Upper lobe of left lung (tissue), 6 donors: ENCODE measurements around the gene NPC1. TPM values are rescaled to one million over a fixed set of nuclear protein-coding genes. Genes with fewer than 3 reads are reported as not detected.

Source experiments
- ATAC-seq, 2 donors: fragments of 200-7000 bp; cut with Tn5 transposase; one replicate each; pipeline ENCODE4 v1.9.1; 2022; ENCODE audit warnings: mild to moderate bottlenecking in 2 of 2, moderate library complexity in 2 of 2; ENCODE audit not compliant: low FRiP score in 2 of 2
- DNase-seq, 2 donors: peaks; one replicate each; pipeline ENCODE4 v3.0.0-alpha.2; 2019 to 2020
- H3K27ac ChIP-seq, 4 donors: fragments of 200-600 bp; sonication (generic); one replicate each; pipeline ENCODE4 v1.5.1; 2016 to 2019
- H3K27me3 ChIP-seq, 4 donors: fragments of 200-600 bp; sonication (generic); one replicate each; pipeline ENCODE4 v1.5.1; 2017 to 2019
- H3K36me3 ChIP-seq, 4 donors: fragments of 200-600 bp; sonication (generic); one replicate each; pipeline ENCODE4 v1.5.1; 2016 to 2019
- H3K4me1 ChIP-seq, 4 donors: fragments of 200-600 bp; sonication (generic); one replicate each; pipeline ENCODE4 v1.5.1; 2018 to 2019
- H3K4me3 ChIP-seq, 4 donors: fragments of 200-600 bp; sonication (generic); one replicate each; pipeline ENCODE4 v1.5.1; 2017 to 2019; ENCODE audit warnings: mild to moderate bottlenecking in 2 of 4, moderate library complexity in 1 of 4
- H3K9me3 ChIP-seq, 4 donors: fragments of 200-600 bp; sonication (generic); one replicate each; pipeline ENCODE4 v1.5.1; 2018 to 2019
- CTCF ChIP-seq, 6 experiments: fragments of 450-650 bp in 4 of 6; fragments of 200-600 bp in 2 of 6; sonication (generic) in 2 of 6; IDR thresholded peaks; one replicate each; pipeline ENCODE4 v1.5.1; 2016 to 2019; ENCODE audit warnings: antibody characterized with exemption in 6 of 6
- EP300 ChIP-seq, 4 donors: sonication (generic); formaldehyde crosslinking; IDR thresholded peaks; one replicate each; pipeline ENCODE4 v1.5.1; 2017; ENCODE audit warnings: antibody characterized with exemption in 4 of 4, control low read depth in 2 of 4
- POLR2A ChIP-seq, 4 donors: fragments of 450-650 bp; IDR thresholded peaks; one replicate each; pipeline ENCODE4 v1.5.1; 2016 to 2017; ENCODE audit warnings: antibody characterized with exemption in 4 of 4, mild to moderate bottlenecking in 2 of 4
- POLR2AphosphoS5 ChIP-seq, 2 donors: sonication (generic); formaldehyde crosslinking; IDR thresholded peaks; one replicate each; pipeline ENCODE4 v1.5.1; 2017; ENCODE audit warnings: antibody characterized with exemption in 2 of 2
- WGBS, 2 donors: methylation state at CpG; one replicate each; pipeline ENCODE4 v1.1.5; 2017 to 2018; 5-methylcytosine and 5-hydroxymethylcytosine counted together
- total RNA-seq, 6 donors: library from RNA; depleted of rRNA in 4 of 6; stranded (reverse); fragments of >200 nt in 4 of 6; gene quantifications; one replicate each; pipeline versions ENCODE4 v1.1.0 to v1.2.1, GENCODE V29; 2016 to 2021
- donor health status: DM: no; HTN: no; CAD: no; lungs with moderate emphysema.
- donor health status: DM: no; HTN: yes; CAD: no; lungs with severe emphysema.

The NPC1 gene
- total RNA-seq, 6 donors from 2014 or later = 117 to 437 (median 167) TPM

GRCh38 chr18:23539296-23539695, 47.0 kb downstream of the NPC1 start:
- H3K36me3 ChIP-seq = peaks cover 89 to 100% (median 93%) of the 10 kb centered on the region in 4 donors
- WGBS, 2 donors = 75 to 87% methylated on average over 9 of the region's 9 CpGs
- no peak for ATAC-seq
- H3K27ac ChIP-seq = no peak overlapping the region
- no peaks in the 10 kb centered on the region for H3K9me3 ChIP-seq
- H3K4me3 ChIP-seq = no peak overlapping the region
- peaks cover 0 to 21% (median 12%) of the 10 kb centered on the region in 4 donors for H3K4me1 ChIP-seq
- TF ChIP-seq POLR2AphosphoS5 (IDR thresholded peaks at IDR 0.05) = no peak
- no peak for TF ChIP-seq POLR2A (IDR thresholded peaks at IDR 0.05)
- no peak for TF ChIP-seq EP300 (IDR thresholded peaks at IDR 0.05)
- TF ChIP-seq CTCF (IDR thresholded peaks at IDR 0.05) = no peak
- H3K27me3 ChIP-seq = no peaks in the 10 kb centered on the region
- no peak for DNase-seq

DNA sequence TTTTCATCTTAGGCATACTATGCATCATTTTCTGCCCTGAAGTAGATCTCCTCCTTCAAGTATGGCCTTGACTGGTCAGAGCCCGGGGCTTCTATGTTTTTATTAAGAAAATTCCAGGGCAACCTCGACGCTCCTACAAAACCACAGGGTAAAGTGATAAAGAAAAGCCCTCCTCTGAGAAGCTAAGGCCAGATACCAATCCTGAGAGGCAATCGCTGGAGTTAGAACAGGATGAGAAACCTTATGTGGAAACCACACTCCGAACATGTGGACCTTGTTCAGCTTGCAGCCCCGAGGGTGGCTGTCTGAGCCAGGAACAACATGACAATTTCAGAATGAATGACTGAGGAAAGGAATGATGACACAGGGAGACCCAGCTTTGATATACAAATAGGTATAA, 47.4 kb downstream of the NPC1 start:
- no peak overlapping the region for H3K4me3 ChIP-seq
- WGBS, 2 donors = 82 to 85% methylated on average over 6 of the region's 6 CpGs
- peaks cover 89 to 100% (median 93%) of the 10 kb centered on the region in 4 donors for H3K36me3 ChIP-seq
- ATAC-seq (no peak), DNase-seq (no peak)
- no peak overlapping the region for H3K27ac ChIP-seq
- peaks cover 0 to 21% (median 12%) of the 10 kb centered on the region in 4 donors for H3K4me1 ChIP-seq
- H3K27me3 ChIP-seq = no peaks in the 10 kb centered on the region
- H3K9me3 ChIP-seq = no peaks in the 10 kb centered on the region
- TF ChIP-seq POLR2A (IDR thresholded peaks at IDR 0.05) (no peak), CTCF (IDR thresholded peaks at IDR 0.05) (no peak), EP300 (IDR thresholded peaks at IDR 0.05) (no peak), POLR2AphosphoS5 (IDR thresholded peaks at IDR 0.05) (no peak)

GRCh38 chr18:23538001-23538400, 48.3 kb downstream of the NPC1 start:
- no peak overlapping the region for H3K4me3 ChIP-seq
- 94 to 97% methylated on average over 9 of the region's 9 CpGs for WGBS, 2 donors
- H3K36me3 ChIP-seq = peaks cover 85 to 100% (median 93%) of the 10 kb centered on the region in 4 donors
- peaks cover 0 to 21% (median 12%) of the 10 kb centered on the region in 4 donors for H3K4me1 ChIP-seq
- TF ChIP-seq EP300 (IDR thresholded peaks at IDR 0.05) (no peak), CTCF (IDR thresholded peaks at IDR 0.05) (no peak), POLR2A (IDR thresholded peaks at IDR 0.05) (no peak), POLR2AphosphoS5 (IDR thresholded peaks at IDR 0.05) (no peak)
- no peak for ATAC-seq
- DNase-seq = no peak
- no peaks in the 10 kb centered on the region for H3K9me3 ChIP-seq
- no peak overlapping the region for H3K27ac ChIP-seq
- no peaks in the 10 kb centered on the region for H3K27me3 ChIP-seq

DNA sequence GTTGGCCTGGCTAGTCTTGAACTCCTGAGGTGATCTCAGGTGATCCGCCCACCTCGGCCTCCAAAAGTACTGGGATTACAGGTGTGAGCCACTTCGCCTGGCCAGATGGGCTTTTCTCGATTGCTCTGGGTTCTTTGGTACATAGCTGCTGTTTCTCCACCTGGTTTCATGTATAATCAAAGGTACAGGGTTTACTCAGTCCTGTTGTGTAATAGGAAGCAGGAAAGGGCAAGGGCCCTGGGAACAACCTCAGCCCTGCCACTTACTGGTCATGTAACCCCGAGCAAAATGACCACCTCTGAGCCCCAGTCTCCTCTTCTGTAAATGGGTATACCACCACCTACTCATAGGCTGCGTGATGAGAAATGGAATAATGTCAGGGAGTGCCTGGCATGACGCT, 49.0 kb downstream of the NPC1 start:
- Histone ChIP-seq H3K27ac (peak overlapping the region in 1 of 4 donors; percentile 55), H3K4me1 (peaks cover 0 to 21% (median 12%) of the 10 kb centered on the region in 4 donors), H3K4me3 (no peak overlapping the region), H3K9me3 (no peaks in the 10 kb centered on the region), H3K36me3 (peaks cover 89 to 100% (median 93%) of the 10 kb centered on the region in 4 donors), H3K27me3 (no peaks in the 10 kb centered on the region)
- TF ChIP-seq POLR2A (IDR thresholded peaks at IDR 0.05) (no peak), POLR2AphosphoS5 (IDR thresholded peaks at IDR 0.05) (no peak), EP300 (IDR thresholded peaks at IDR 0.05) (no peak), CTCF (IDR thresholded peaks at IDR 0.05) (no peak)
- ATAC-seq (no peak), DNase-seq (peak in 1 of 2 donors; percentile 50)
- 65 to 84% methylated on average over 7 of the region's 7 CpGs for WGBS, 2 donors

DNA sequence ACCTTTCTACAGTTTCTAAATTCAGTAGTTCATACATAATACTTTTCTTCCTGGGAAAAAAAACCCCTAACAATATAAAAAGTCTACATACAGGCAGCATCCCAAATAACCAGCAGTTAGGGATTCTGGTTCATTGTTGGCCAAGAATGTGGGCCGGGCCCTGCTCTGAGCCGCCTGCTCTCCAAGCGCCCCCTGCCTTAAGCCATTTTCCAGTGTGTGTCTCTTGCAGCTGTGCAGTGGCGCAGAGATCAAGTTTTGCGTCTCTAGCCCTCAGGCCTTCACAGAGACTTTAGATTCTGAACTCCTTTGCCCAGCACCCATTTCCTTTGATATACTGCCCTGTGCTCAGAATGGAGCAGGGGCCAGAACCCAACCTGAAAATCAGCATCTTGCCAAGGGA, 50.1 kb downstream of the NPC1 start:
- Histone ChIP-seq H3K4me3 (no peak overlapping the region), H3K9me3 (no peaks in the 10 kb centered on the region), H3K4me1 (peaks cover 0 to 15% (median 7%) of the 10 kb centered on the region in 4 donors), H3K27me3 (no peaks in the 10 kb centered on the region), H3K36me3 (peaks cover 91 to 100% (median 98%) of the 10 kb centered on the region in 4 donors), H3K27ac (no peak overlapping the region)
- TF ChIP-seq EP300 (IDR thresholded peaks at IDR 0.05) (no peak), POLR2A (IDR thresholded peaks at IDR 0.05) (no peak), POLR2AphosphoS5 (IDR thresholded peaks at IDR 0.05) (no peak), CTCF (IDR thresholded peaks at IDR 0.05) (no peak)
- ATAC-seq = no peak
- DNase-seq = no peak
- WGBS, 2 donors = 89 to 91% methylated on average over 5 of the region's 5 CpGs
